Measurements from ENCODE around the gene TBC1D16. TPM values are rescaled to one million over a fixed set of nuclear protein-coding genes. Genes with fewer than 3 reads are reported as not detected.

The TBC1D16 gene
- total and polyA plus RNA-seq, 2 experiments from 2014 or later: 24.5 to 38.1 TPM

- H4K20me1 ChIP-seq (ENCODE audit: insufficient read depth, poor library complexity, severe bottlenecking): no peaks in the 10 kb centered on the region
- H3K27me3 ChIP-seq: no peaks in the 10 kb centered on the region
- no peaks in the 10 kb centered on the region for H3K36me3 ChIP-seq (replicated peaks; ENCODE audit: insufficient read depth, low read depth)
- H3K4me3 ChIP-seq: no peak overlapping the region
- 87% methylated on average over 8 of the region's 8 CpGs for WGBS (ENCODE audit: low lambda C conversion rate, missing lambda C conversion rate)
- H3K4me2 ChIP-seq: no peak overlapping the region
- no peak overlapping the region for H2AFZ ChIP-seq
- no peak for DNase-seq (ENCODE audit: low spot score)
- peaks cover 42% of the 10 kb centered on the region for H3K4me1 ChIP-seq (ENCODE audit: insufficient read depth)
- H3K9me2 ChIP-seq (replicated peaks; ENCODE audit: insufficient read depth): no peaks in the 10 kb centered on the region
- H3K9me3 ChIP-seq (ENCODE audit: low read depth): no peaks in the 10 kb centered on the region
- H3K27ac ChIP-seq: peak overlapping the region; percentile 95
- peaks cover 42% of the 10 kb centered on the region for H3K79me2 ChIP-seq
- TF ChIP-seq EZH2 (IDR thresholded peaks at IDR 0.05; ENCODE audit: borderline replicate concordance): no peak
- no peak for TF ChIP-seq EZH2phosphoT487 (IDR thresholded peaks at IDR 0.05; ENCODE audit: low read depth, severe bottlenecking, unreplicated experiment)
- TF ChIP-seq, protein P1, sequence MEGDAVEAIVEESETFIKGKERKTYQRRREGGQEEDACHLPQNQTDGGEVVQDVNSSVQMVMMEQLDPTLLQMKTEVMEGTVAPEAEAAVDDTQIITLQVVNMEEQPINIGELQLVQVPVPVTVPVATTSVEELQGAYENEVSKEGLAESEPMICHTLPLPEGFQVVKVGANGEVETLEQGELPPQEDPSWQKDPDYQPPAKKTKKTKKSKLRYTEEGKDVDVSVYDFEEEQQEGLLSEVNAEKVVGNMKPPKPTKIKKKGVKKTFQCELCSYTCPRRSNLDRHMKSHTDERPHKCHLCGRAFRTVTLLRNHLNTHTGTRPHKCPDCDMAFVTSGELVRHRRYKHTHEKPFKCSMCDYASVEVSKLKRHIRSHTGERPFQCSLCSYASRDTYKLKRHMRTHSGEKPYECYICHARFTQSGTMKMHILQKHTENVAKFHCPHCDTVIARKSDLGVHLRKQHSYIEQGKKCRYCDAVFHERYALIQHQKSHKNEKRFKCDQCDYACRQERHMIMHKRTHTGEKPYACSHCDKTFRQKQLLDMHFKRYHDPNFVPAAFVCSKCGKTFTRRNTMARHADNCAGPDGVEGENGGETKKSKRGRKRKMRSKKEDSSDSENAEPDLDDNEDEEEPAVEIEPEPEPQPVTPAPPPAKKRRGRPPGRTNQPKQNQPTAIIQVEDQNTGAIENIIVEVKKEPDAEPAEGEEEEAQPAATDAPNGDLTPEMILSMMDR (IDR thresholded peaks at IDR 0.05; ENCODE audit: poor library complexity): no peak
Observed at GRCh38 chr17:79952901-79953300, 82.8 kb downstream of the TBC1D16 start.

- H3K4me3 ChIP-seq: no peak overlapping the region
- H3K4me1 ChIP-seq (ENCODE audit: insufficient read depth): peaks cover 42% of the 10 kb centered on the region
- peaks cover 40% of the 10 kb centered on the region for H3K79me2 ChIP-seq
- TF ChIP-seq EZH2 (IDR thresholded peaks at IDR 0.05; ENCODE audit: borderline replicate concordance): no peak
- no peak for TF ChIP-seq EZH2phosphoT487 (IDR thresholded peaks at IDR 0.05; ENCODE audit: low read depth, severe bottlenecking, unreplicated experiment)
- TF ChIP-seq, protein P1 (IDR thresholded peaks at IDR 0.05; ENCODE audit: poor library complexity): no peak
- peak overlapping the region; percentile 47 for H3K4me2 ChIP-seq
- H2AFZ ChIP-seq: no peak overlapping the region
- DNase-seq (ENCODE audit: low spot score): no peak
- H3K27me3 ChIP-seq: no peaks in the 10 kb centered on the region
- H3K9me2 ChIP-seq (replicated peaks; ENCODE audit: insufficient read depth): no peaks in the 10 kb centered on the region
- no peaks in the 10 kb centered on the region for H3K36me3 ChIP-seq (replicated peaks; ENCODE audit: insufficient read depth, low read depth)
- H3K27ac ChIP-seq: peak overlapping the region; percentile 95
- H3K9me3 ChIP-seq (ENCODE audit: low read depth): no peaks in the 10 kb centered on the region
- WGBS (ENCODE audit: low lambda C conversion rate, missing lambda C conversion rate): 67% methylated on average over 36 of the region's 36 CpGs
- no peaks in the 10 kb centered on the region for H4K20me1 ChIP-seq (ENCODE audit: insufficient read depth, poor library complexity, severe bottlenecking)
Observed at GRCh38 chr17:79952265-79952877, 83.3 kb downstream of the TBC1D16 start.

DNA sequence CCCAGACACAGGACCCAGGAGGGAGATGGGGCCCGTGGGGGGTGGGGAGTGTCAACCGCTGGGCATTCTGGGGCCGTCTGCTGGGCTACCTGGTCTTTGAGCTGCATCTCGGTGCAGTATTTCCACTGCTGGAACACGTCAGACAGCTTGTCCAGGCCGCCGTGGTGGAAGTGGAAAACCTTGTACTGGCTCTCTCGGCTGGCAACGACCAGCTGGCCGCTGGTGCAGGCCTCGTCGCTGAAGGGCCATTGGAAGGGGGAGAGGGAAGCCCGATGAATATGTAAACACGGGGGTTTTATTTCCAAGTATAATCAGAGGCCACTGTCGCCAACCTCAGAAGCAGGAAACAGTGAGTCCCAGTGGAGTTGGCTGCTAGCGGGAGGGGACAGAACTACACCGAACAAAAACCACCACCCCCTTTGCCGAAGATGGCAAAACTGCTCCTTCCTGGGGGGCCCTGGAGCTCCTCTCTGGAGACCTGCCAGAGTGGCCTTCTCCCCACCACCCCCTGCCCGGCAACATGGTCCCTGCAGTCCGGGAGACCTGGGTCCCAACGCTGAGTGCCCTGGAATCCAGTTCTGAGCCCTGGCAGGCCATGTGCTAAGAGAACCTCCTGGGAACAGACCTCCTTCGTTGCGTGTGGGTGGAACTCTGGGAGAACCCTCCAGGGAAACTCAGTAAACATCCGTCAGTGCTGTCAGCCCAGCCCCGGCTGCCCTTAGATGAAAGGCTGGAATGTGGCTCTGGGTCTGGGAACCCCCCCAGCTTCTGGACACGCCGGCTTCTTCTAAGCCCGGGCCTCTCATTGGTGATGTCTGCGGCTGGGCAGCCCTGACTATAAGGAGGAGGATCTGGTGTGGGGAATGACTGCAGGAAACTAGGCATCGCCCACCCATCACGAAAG, 84.1 kb downstream of the TBC1D16 start:
- peak overlapping the region; percentile 95 for H3K27ac ChIP-seq
- TF ChIP-seq EZH2phosphoT487 (IDR thresholded peaks at IDR 0.05; ENCODE audit: low read depth, severe bottlenecking, unreplicated experiment): no peak
- TF ChIP-seq, protein P1 (IDR thresholded peaks at IDR 0.05; ENCODE audit: poor library complexity): no peak
- TF ChIP-seq EZH2 (IDR thresholded peaks at IDR 0.05; ENCODE audit: borderline replicate concordance): no peak
- no peaks in the 10 kb centered on the region for H3K9me2 ChIP-seq (replicated peaks; ENCODE audit: insufficient read depth)
- peaks cover 42% of the 10 kb centered on the region for H3K4me1 ChIP-seq (ENCODE audit: insufficient read depth)
- H3K4me3 ChIP-seq: no peak overlapping the region
- DNase-seq (ENCODE audit: low spot score): peak; percentile 90
- no peaks in the 10 kb centered on the region for H4K20me1 ChIP-seq (ENCODE audit: insufficient read depth, poor library complexity, severe bottlenecking)
- H3K27me3 ChIP-seq: no peaks in the 10 kb centered on the region
- H3K9me3 ChIP-seq (ENCODE audit: low read depth): no peaks in the 10 kb centered on the region
- no peaks in the 10 kb centered on the region for H3K36me3 ChIP-seq (replicated peaks; ENCODE audit: insufficient read depth, low read depth)
- peak overlapping the region; percentile 47 for H3K4me2 ChIP-seq
- H2AFZ ChIP-seq: no peak overlapping the region
- H3K79me2 ChIP-seq: peaks cover 33% of the 10 kb centered on the region
- WGBS (ENCODE audit: low lambda C conversion rate, missing lambda C conversion rate): 26% methylated on average over 31 of the region's 31 CpGs

Data from hepatocyte (in vitro differentiated cells).